Activated T-cell treated with anti-CD3 and anti-CD28 coated beads, Interleukin-2, amount 50 U/mL, for 4 hours (primary cell): Measurements from ENCODE around the gene ERCC6L2. TPM values are rescaled to one million over a fixed set of nuclear protein-coding genes. Genes with fewer than 3 reads are reported as not detected.
A peak's percentile ranks its signal among the peaks of the same experiment; 100 is the strongest.

Experiments
- ATAC-seq, 2 donors: fragments of 200-7000 bp; cut with Tn5 transposase; one replicate each; pipeline ENCODE4 v1.10.0; 2021
- DNase-seq: peaks from one replicate; pipeline ENCODE4 v3.0.0-alpha.2; 2020
- H3K27me3 Mint-ChIP-seq: one replicate; pipeline ENCODE4 v1.8.0; 2021; ENCODE audit warnings: low read depth, mixed read lengths
- H3K36me3 Mint-ChIP-seq: one replicate; pipeline ENCODE4 v1.8.0; 2022; ENCODE audit warnings: mixed read lengths; ENCODE audit not compliant: insufficient read depth
- H3K4me1 Mint-ChIP-seq: one replicate; pipeline ENCODE4 v1.8.0; 2021; ENCODE audit warnings: low read depth, mixed read lengths
- H3K4me3 Mint-ChIP-seq: one replicate; pipeline ENCODE4 v1.8.0; 2021; ENCODE audit warnings: mild to moderate bottlenecking, moderate library complexity, mixed read lengths
- H3K9me3 Mint-ChIP-seq: one replicate; pipeline ENCODE4 v1.8.0; 2021; ENCODE audit warnings: mixed read lengths
- total RNA-seq, 3 donors: library from RNA; stranded (reverse); gene quantifications; one replicate each; pipeline ENCODE4 v1.2.1, GENCODE V29; 2021

Gene ERCC6L2
- total RNA-seq, 3 donors from 2014 or later = 24.4 to 27.9 (median 27.1) TPM

GRCh38 chr9:95993337-95993736 lies 117.8 kb downstream of the ERCC6L2 start:
- no peaks in the 10 kb centered on the region for H3K9me3 Mint-ChIP-seq
- no peak for DNase-seq
- no peaks in the 10 kb centered on the region for H3K27me3 Mint-ChIP-seq
- H3K4me1 Mint-ChIP-seq = peaks cover 18% of the 10 kb centered on the region
- no peak overlapping the region for H3K4me3 Mint-ChIP-seq
- H3K36me3 Mint-ChIP-seq = peaks cover 26% of the 10 kb centered on the region
- peak; percentile 66 to 69 for ATAC-seq

GRCh38 chr9:95999390-95999789 lies 123.9 kb downstream of the ERCC6L2 start:
- DNase-seq (no peak), ATAC-seq (no peak)
- Mint-ChIP-seq H3K27me3 (no peaks in the 10 kb centered on the region), H3K9me3 (no peaks in the 10 kb centered on the region), H3K4me3 (no peak overlapping the region), H3K4me1 (peaks cover 4% of the 10 kb centered on the region), H3K36me3 (peaks cover 27% of the 10 kb centered on the region)

GRCh38 chr9:96004379-96004778 lies 128.9 kb downstream of the ERCC6L2 start:
- ATAC-seq (no peak), DNase-seq (no peak)
- Mint-ChIP-seq H3K36me3 (peaks cover 26% of the 10 kb centered on the region), H3K9me3 (no peaks in the 10 kb centered on the region), H3K4me3 (no peak overlapping the region), H3K4me1 (no peaks in the 10 kb centered on the region), H3K27me3 (no peaks in the 10 kb centered on the region)

DNA sequence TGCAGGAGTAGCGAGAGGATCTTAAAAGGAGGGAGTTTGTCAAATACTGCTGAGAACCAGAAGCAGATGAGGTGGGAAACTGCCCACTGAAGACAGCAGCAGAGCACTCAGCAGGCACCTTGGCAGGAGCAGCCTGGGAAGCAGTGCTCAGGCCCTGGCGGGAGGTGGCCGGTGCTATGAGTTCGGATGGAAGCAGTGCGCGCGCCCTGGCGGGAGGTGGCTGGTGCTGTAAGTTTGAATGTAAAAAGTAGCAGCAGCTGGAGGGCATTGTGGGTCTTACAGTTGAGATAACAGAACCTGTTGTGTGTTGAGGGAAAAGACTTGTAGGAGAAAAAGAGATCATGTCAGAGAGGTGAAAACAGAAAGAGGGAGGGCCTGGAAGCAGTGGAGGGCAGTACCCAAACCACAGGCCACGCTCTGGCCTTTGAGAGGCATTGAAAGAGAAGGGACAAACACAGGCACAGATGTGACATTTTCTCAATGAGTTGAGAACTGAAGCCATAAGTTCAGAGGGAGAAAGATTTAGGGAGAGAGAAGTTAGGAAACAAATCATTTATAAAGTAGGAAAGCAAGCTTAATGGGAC lies 130.9 kb downstream of the ERCC6L2 start:
- Mint-ChIP-seq H3K36me3 (peaks cover 26% of the 10 kb centered on the region), H3K4me1 (no peaks in the 10 kb centered on the region), H3K9me3 (no peaks in the 10 kb centered on the region), H3K27me3 (no peaks in the 10 kb centered on the region), H3K4me3 (no peak overlapping the region)
- no peak for DNase-seq
- no peak for ATAC-seq

DNA sequence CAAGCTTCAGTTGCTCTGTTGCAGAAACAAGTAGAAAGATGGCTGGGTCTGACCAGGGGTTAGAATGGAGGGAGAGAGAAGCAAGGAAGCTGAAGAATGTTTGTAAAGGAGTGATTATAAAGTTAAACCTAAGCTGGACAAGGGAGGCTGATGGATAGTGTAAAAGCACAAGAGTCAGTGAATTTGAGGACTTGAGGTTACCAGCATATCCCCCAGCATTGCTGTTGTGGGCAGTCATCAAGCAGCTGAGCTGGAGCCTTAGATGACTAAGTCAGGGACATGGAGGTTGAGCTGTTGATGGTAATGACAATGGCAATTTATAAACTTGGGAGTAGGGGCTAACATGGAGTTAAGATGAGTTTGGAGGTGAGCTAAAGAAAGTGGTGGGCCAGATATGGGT lies 131.5 kb downstream of the ERCC6L2 start:
- H3K36me3 Mint-ChIP-seq = peaks cover 27% of the 10 kb centered on the region
- no peaks in the 10 kb centered on the region for H3K9me3 Mint-ChIP-seq
- H3K4me3 Mint-ChIP-seq = no peak overlapping the region
- DNase-seq = no peak
- no peaks in the 10 kb centered on the region for H3K4me1 Mint-ChIP-seq
- H3K27me3 Mint-ChIP-seq = no peaks in the 10 kb centered on the region
- no peak for ATAC-seq

- DNase-seq (no peak), ATAC-seq (peak; percentile 46 to 53)
- Mint-ChIP-seq H3K27me3 (no peaks in the 10 kb centered on the region), H3K36me3 (peaks cover 25% of the 10 kb centered on the region), H3K4me3 (no peak overlapping the region), H3K4me1 (peaks cover 11% of the 10 kb centered on the region), H3K9me3 (no peaks in the 10 kb centered on the region)
Measured at GRCh38 chr9:96008502-96009222, 133.2 kb downstream of the ERCC6L2 start.

DNA sequence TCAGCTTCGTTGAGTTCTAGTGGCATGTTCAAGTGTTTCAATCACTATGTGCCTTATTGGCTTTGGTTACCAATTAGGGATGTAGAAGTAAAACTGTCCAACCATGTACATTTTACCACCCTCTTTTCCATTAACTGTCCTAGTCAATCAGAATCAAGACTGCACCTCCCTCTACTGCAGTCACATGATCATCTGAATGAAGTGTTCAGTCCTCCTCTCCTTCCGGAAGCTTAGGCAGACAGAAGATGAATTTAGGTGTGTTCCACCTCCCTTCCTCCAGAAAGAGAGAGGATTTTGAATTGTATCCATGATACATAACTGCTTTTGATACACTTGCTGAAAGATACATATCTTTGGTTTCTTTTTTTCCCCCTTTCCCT lies 133.7 kb downstream of the ERCC6L2 start:
- Mint-ChIP-seq H3K36me3 (peaks cover 24% of the 10 kb centered on the region), H3K4me3 (no peak overlapping the region), H3K27me3 (no peaks in the 10 kb centered on the region), H3K9me3 (no peaks in the 10 kb centered on the region), H3K4me1 (peaks cover 16% of the 10 kb centered on the region)
- no peak for ATAC-seq
- no peak for DNase-seq

GRCh38 chr9:96009690-96010472 lies 134.4 kb downstream of the ERCC6L2 start:
- Mint-ChIP-seq H3K9me3 (no peaks in the 10 kb centered on the region), H3K27me3 (no peaks in the 10 kb centered on the region), H3K4me3 (no peak overlapping the region), H3K36me3 (peaks cover 24% of the 10 kb centered on the region), H3K4me1 (peaks cover 21% of the 10 kb centered on the region)
- DNase-seq (peak; percentile 52), ATAC-seq (peak; percentile 75 to 77)

DNA sequence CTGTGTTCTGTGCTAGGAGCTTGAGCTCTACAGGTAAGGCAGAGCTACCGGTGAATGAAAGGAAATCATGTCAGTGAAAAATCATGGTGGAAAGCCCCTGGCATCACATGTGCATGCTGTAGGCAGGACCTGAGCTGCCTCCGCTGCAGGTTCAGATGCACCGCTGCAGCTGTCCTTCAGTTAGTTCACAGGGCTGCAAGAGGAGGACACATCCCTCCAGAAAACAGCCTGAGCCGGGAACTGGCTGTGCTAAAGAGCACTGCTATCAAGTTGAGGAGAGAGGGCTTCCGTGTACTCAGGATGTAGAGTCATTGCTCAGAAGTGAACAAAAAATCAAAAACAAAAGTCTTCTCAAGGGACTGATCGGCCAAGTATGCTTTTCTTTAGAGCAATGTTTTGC lies 138.6 kb downstream of the ERCC6L2 start:
- peaks cover 16% of the 10 kb centered on the region for H3K36me3 Mint-ChIP-seq
- H3K27me3 Mint-ChIP-seq = no peaks in the 10 kb centered on the region
- H3K9me3 Mint-ChIP-seq = no peaks in the 10 kb centered on the region
- peak overlapping the region; percentile 59 for H3K4me3 Mint-ChIP-seq
- ATAC-seq (peak; percentile 38 to 43), DNase-seq (peak; percentile 36)
- peaks cover 53% of the 10 kb centered on the region for H3K4me1 Mint-ChIP-seq

DNA sequence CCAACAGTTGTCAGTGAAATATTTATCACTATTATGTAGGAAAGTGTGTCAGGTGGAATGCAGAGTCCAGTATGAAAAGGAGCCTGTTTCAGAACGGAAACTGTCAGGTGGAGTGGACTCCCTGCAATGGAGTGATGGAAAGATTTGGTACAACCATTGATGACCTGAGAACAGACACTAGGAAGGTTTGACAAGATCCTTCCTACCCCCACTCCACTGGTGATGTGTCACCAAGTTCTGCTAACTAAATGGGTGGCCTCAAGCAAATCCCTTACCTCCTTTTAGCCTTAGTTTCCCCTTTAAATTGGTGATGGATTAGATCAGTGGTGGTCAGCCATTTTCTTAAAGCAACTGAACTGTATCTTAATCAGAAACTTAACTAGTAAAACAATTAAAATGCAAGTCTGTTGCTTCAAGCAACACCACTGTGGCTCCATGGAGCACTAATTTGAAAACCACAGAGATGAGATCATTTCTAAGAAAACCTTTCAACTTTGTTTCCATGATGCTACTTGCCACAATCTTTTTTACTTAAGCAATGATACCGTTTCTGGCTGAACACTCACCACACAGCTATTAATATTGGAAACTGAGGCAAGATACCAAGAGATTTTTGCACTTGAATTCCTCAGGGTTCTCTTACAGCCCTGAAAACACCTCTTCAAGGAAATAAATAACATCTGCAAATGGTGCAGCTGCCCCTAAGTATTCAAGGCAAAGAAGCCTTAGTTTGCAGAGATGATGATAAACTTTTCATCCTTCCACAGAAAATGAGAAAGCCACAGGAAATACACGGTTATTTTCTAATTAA lies 140.6 kb downstream of the ERCC6L2 start:
- Mint-ChIP-seq H3K4me3 (peak overlapping the region; percentile 48), H3K27me3 (peaks cover 2% of the 10 kb centered on the region), H3K36me3 (peaks cover 8% of the 10 kb centered on the region), H3K4me1 (peaks cover 66% of the 10 kb centered on the region), H3K9me3 (no peaks in the 10 kb centered on the region)
- DNase-seq = no peak
- peak; percentile 67 to 75 for ATAC-seq
